KOPT-K1 (cell line): Measurements from ENCODE around the gene MSX1.

Experiments
- H3K27ac ChIP-seq: fragments of 200-600 bp; sonication (generic); 2 replicates; pipeline ENCODE4 v1.5.1; 2016; ENCODE audit warnings: antibody characterized with exemption, mild to moderate bottlenecking, low read depth, low read length; ENCODE audit not compliant: poor library complexity, severe bottlenecking
- H3K36me3 ChIP-seq: fragments of 200-600 bp; sonication (generic); 2 replicates; pipeline ENCODE4 v1.5.1; 2017; ENCODE audit warnings: antibody characterized with exemption, mild to moderate bottlenecking, low read length, moderate library complexity; ENCODE audit not compliant: insufficient read depth
- H3K9me3 ChIP-seq: fragments of 200-600 bp; sonication (generic); 2 replicates; pipeline ENCODE4 v1.5.1; 2017; ENCODE audit warnings: antibody characterized with exemption, low read length, mild to moderate bottlenecking; ENCODE audit not compliant: insufficient read depth, poor library complexity, severe bottlenecking

MSX1 gene

GRCh38 chr4:4831825-4832224 lies 27.6 kb upstream of the MSX1 start:
- H3K27ac ChIP-seq, result no peak overlapping the region
- H3K36me3 ChIP-seq, result no peaks in the 10 kb centered on the region
- H3K9me3 ChIP-seq, result no peaks in the 10 kb centered on the region

- Histone ChIP-seq H3K36me3 (no peaks in the 10 kb centered on the region), H3K9me3 (no peaks in the 10 kb centered on the region), H3K27ac (no peak overlapping the region)
These were observed 23.4 kb upstream of the MSX1 start for GRCh38 chr4:4836044-4836443.

GRCh38 chr4:4837316-4837715 lies 22.1 kb upstream of the MSX1 start:
- Histone ChIP-seq H3K27ac (no peak overlapping the region), H3K9me3 (no peaks in the 10 kb centered on the region), H3K36me3 (no peaks in the 10 kb centered on the region)

- H3K9me3 ChIP-seq, result no peaks in the 10 kb centered on the region
- H3K27ac ChIP-seq, result no peak overlapping the region
- no peaks in the 10 kb centered on the region for H3K36me3 ChIP-seq
These were observed 21.2 kb upstream of the MSX1 start for GRCh38 chr4:4838051-4838935.

- H3K27ac ChIP-seq, result no peak overlapping the region
These were observed 20.3 kb upstream of the MSX1 start for GRCh38 chr4:4838936-4839810.

GRCh38 chr4:4840351-4840750 lies 19.1 kb upstream of the MSX1 start:
- no peaks in the 10 kb centered on the region for H3K36me3 ChIP-seq
- no peak overlapping the region for H3K27ac ChIP-seq
- no peaks in the 10 kb centered on the region for H3K9me3 ChIP-seq

More at GRCh38 chr4:4838936-4839810, 20.3 kb upstream of the MSX1 start:
- H3K9me3 ChIP-seq, result no peaks in the 10 kb centered on the region
- H3K36me3 ChIP-seq, result no peaks in the 10 kb centered on the region

- H3K36me3 ChIP-seq, result no peaks in the 10 kb centered on the region
- H3K9me3 ChIP-seq, result no peaks in the 10 kb centered on the region
- H3K27ac ChIP-seq, result no peak overlapping the region
These were observed 18.3 kb upstream of the MSX1 start for GRCh38 chr4:4841156-4841555.

GRCh38 chr4:4842476-4843441 lies 16.7 kb upstream of the MSX1 start:
- H3K27ac ChIP-seq, result no peak overlapping the region
- no peaks in the 10 kb centered on the region for H3K36me3 ChIP-seq
- H3K9me3 ChIP-seq, result no peaks in the 10 kb centered on the region

- H3K36me3 ChIP-seq, result no peaks in the 10 kb centered on the region
- H3K27ac ChIP-seq, result no peak overlapping the region
- no peaks in the 10 kb centered on the region for H3K9me3 ChIP-seq
These were observed 15.7 kb upstream of the MSX1 start for GRCh38 chr4:4843635-4844291.

GRCh38 chr4:4845027-4845426 lies 14.4 kb upstream of the MSX1 start:
- no peaks in the 10 kb centered on the region for H3K36me3 ChIP-seq
- no peaks in the 10 kb centered on the region for H3K9me3 ChIP-seq
- no peak overlapping the region for H3K27ac ChIP-seq

- H3K27ac ChIP-seq, result no peak overlapping the region
- no peaks in the 10 kb centered on the region for H3K36me3 ChIP-seq
- H3K9me3 ChIP-seq, result no peaks in the 10 kb centered on the region
These were observed 12.5 kb upstream of the MSX1 start for GRCh38 chr4:4847011-4847410.

GRCh38 chr4:4848540-4848939 lies 10.9 kb upstream of the MSX1 start:
- Histone ChIP-seq H3K9me3 (no peaks in the 10 kb centered on the region), H3K36me3 (no peaks in the 10 kb centered on the region), H3K27ac (no peak overlapping the region)

- H3K36me3 ChIP-seq, result no peaks in the 10 kb centered on the region
- H3K9me3 ChIP-seq, result no peaks in the 10 kb centered on the region
- H3K27ac ChIP-seq, result no peak overlapping the region
These were observed 10.4 kb upstream of the MSX1 start for GRCh38 chr4:4849106-4849505.

GRCh38 chr4:4849524-4850193 lies 9.8 kb upstream of the MSX1 start:
- Histone ChIP-seq H3K9me3 (no peaks in the 10 kb centered on the region), H3K27ac (no peak overlapping the region)

More at GRCh38 chr4:4849524-4850193, 9.8 kb upstream of the MSX1 start:
- H3K36me3 ChIP-seq, result no peaks in the 10 kb centered on the region
